Hippocampal formation (tissue), 2 donors: ENCODE results near the gene SRM.
"Not testable (repeated sequence)": the region's sequence is repeated elsewhere in the genome, so short reads cannot be mapped to it uniquely, and the experiment has no call there.

Experiments
- DNase-seq, 2 donors: peaks; one replicate each; lab custom pipeline; 2025; lab: John Stamatoyannopoulos, UW

The SRM gene

GRCh38 chr1:11059968-11060830 lies at the start of gene SRM:
Gene SRM (minus strand): TSS chr1:11060018. CDS start chr1:11059943, 75 bp downstream.
- DNase-seq: peak; percentile 80 to 89

- peak in 1 of 2 donors; percentile 20 for DNase-seq
Measured at GRCh38 chr1:11109047-11109760, 49.4 kb upstream of the SRM start.

- DNase-seq: no peak
Measured at GRCh38 chr1:11107599-11107998, 47.8 kb upstream of the SRM start.

- DNase-seq: no peak
Measured at GRCh38 chr1:11105586-11105985, 45.8 kb upstream of the SRM start.

- no peak for DNase-seq
Measured at GRCh38 chr1:11101347-11101746, 41.5 kb upstream of the SRM start.

GRCh38 chr1:11100806-11101205 lies 41.0 kb upstream of the SRM start:
- not testable (repeated sequence) for DNase-seq

GRCh38 chr1:11100149-11100493 lies 40.3 kb upstream of the SRM start:
- no peak for DNase-seq

GRCh38 chr1:11099310-11100148 lies 39.7 kb upstream of the SRM start, which contains the start of gene EXOSC10:
Gene EXOSC10 (minus strand): TSS chr1:11099869. CDS start chr1:11099831, 38 bp downstream.
- peak; percentile 77 to 87 for DNase-seq

- DNase-seq: no peak
Measured at GRCh38 chr1:11098931-11099309, 39.1 kb upstream of the SRM start.

GRCh38 chr1:11083784-11084183 lies 24.0 kb upstream of the SRM start:
- DNase-seq: not testable (repeated sequence)

GRCh38 chr1:11080931-11081330 lies 21.1 kb upstream of the SRM start:
- no peak for DNase-seq

GRCh38 chr1:11078631-11079030 lies 18.8 kb upstream of the SRM start:
- no peak for DNase-seq

- DNase-seq: not testable (repeated sequence)
Measured at GRCh38 chr1:11073398-11073797, 13.6 kb upstream of the SRM start.

- no peak for DNase-seq
Measured at GRCh38 chr1:11072216-11072917, 12.5 kb upstream of the SRM start.

GRCh38 chr1:11071463-11072215 lies 11.8 kb upstream of the SRM start:
- no peak for DNase-seq

- no peak for DNase-seq
Measured at GRCh38 chr1:11070876-11071275, 11.1 kb upstream of the SRM start.

GRCh38 chr1:11068600-11069473 lies 9.0 kb upstream of the SRM start:
- DNase-seq: no peak

- peak in 1 of 2 donors; percentile 21 for DNase-seq
Measured at GRCh38 chr1:11067716-11068599, 8.1 kb upstream of the SRM start.

- no peak for DNase-seq
Measured at GRCh38 chr1:11065796-11066195, 6.0 kb upstream of the SRM start.
